Left renal pelvis (tissue), 4 donors: ENCODE data around the gene OR2T2. TPM values are rescaled to one million over a fixed set of nuclear protein-coding genes. Genes with fewer than 3 reads are reported as not detected.
"Not testable (repeated sequence)": the region's sequence is repeated elsewhere in the genome, so short reads cannot be mapped to it uniquely, and the experiment has no call there.

Source experiments
- DNase-seq, 4 donors: peaks; one replicate each; pipeline ENCODE4 v3.0.0-alpha.2; 2013; ENCODE audit warnings: low read depth in 4 of 4, low spot score in 3 of 4
- polyA plus RNA-seq, 4 donors: library from polyadenylated mRNA; unstranded; fragments of 120-200 nt; gene quantifications; one replicate each; pipeline ENCODE4 v1.2.1, GENCODE V29; 2013; ENCODE audit not compliant: insufficient read length in 4 of 4

Gene OR2T2
- polyA plus RNA-seq, 4 donors = not detected

- DNase-seq = not testable (repeated sequence)
Observed at GRCh38 chr1:248449821-248450465, 4.5 kb downstream of the OR2T2 start.

- not testable (repeated sequence) for DNase-seq
Observed at GRCh38 chr1:248450466-248451145, 5.2 kb downstream of the OR2T2 start.

- not testable (repeated sequence) for DNase-seq
Observed at GRCh38 chr1:248453619-248454018, 8.2 kb downstream of the OR2T2 start.

GRCh38 chr1:248455045-248455444 lies 9.6 kb downstream of the OR2T2 start:
- DNase-seq = not testable (repeated sequence)

- not testable (repeated sequence) for DNase-seq
Observed at GRCh38 chr1:248456635-248457034, 11.2 kb downstream of the OR2T2 start.

- not testable (repeated sequence) for DNase-seq
Observed at GRCh38 chr1:248459117-248459516, 13.7 kb downstream of the OR2T2 start.

GRCh38 chr1:248471154-248471553 lies 25.7 kb downstream of the OR2T2 start:
- no peak for DNase-seq

GRCh38 chr1:248472111-248472510 lies 26.7 kb downstream of the OR2T2 start:
- not testable (repeated sequence) for DNase-seq

- not testable (repeated sequence) for DNase-seq
Observed at GRCh38 chr1:248473051-248473450, 27.6 kb downstream of the OR2T2 start, which contains the start of gene OR2T3. OR2T3 (plus strand) TSS chr1:248473351; CDS start chr1:248473351, 0 bp downstream.

- DNase-seq = not testable (repeated sequence)
Observed at GRCh38 chr1:248475660-248476059, 30.2 kb downstream of the OR2T2 start.

- DNase-seq = not testable (repeated sequence)
Observed at GRCh38 chr1:248481686-248482579, 36.5 kb downstream of the OR2T2 start.

- not testable (repeated sequence) for DNase-seq
Observed at GRCh38 chr1:248488289-248488688, 42.9 kb downstream of the OR2T2 start, which contains the start of gene OR2T5. OR2T5 (plus strand) TSS chr1:248488589; CDS start chr1:248488589, 0 bp downstream.

GRCh38 chr1:248496661-248497060 lies 51.2 kb downstream of the OR2T2 start:
- not testable (repeated sequence) for DNase-seq

- DNase-seq = not testable (repeated sequence)
Observed at GRCh38 chr1:248500305-248501035, 55.0 kb downstream of the OR2T2 start.

Other genes with a start within 250 kb of the OR2T2 start
- under 1 TPM; 0.01 to 0.05 (median 0.04) TPM for gene OR2M3, start 248.4 kb upstream of the OR2T2 start, polyA plus RNA-seq
- gene OR2M4, start 214.2 kb upstream of the OR2T2 start, polyA plus RNA-seq = under 1 TPM; 0.04 to 0.08 (median 0.04) TPM
- gene OR2T33, start 167.7 kb upstream of the OR2T2 start, polyA plus RNA-seq = under 1 TPM in 1 of 4 donors, not detected in 3; 0.05 TPM
- under 1 TPM in 2 of 4 donors, not detected in 2; 0.05 to 0.06 TPM for gene OR2T12, start 142.2 kb upstream of the OR2T2 start, polyA plus RNA-seq
- not detected for gene OR2M7, start 121.1 kb upstream of the OR2T2 start, polyA plus RNA-seq
- gene OR14C36, start 96.9 kb upstream of the OR2T2 start, polyA plus RNA-seq = not detected
- not detected for gene OR2T4, start 84.0 kb upstream of the OR2T2 start, polyA plus RNA-seq
- gene OR2T6, start 69.9 kb upstream of the OR2T2 start, polyA plus RNA-seq = under 1 TPM in 2 of 4 donors, not detected in 2; 0.11 TPM
- gene OR2T1, start 42.6 kb upstream of the OR2T2 start, polyA plus RNA-seq = not detected
- gene OR2T3, start 27.7 kb downstream of the OR2T2 start, polyA plus RNA-seq = not detected
- not detected for gene OR2T5, start 43.0 kb downstream of the OR2T2 start, polyA plus RNA-seq
- under 1 TPM in 1 of 4 donors, not detected in 3; 0.08 TPM for gene OR2G6, start 62.4 kb downstream of the OR2T2 start, polyA plus RNA-seq
- gene OR2T29, start 117.1 kb downstream of the OR2T2 start, polyA plus RNA-seq = not detected
- not detected for gene OR2T34, start 129.1 kb downstream of the OR2T2 start, polyA plus RNA-seq
- gene OR2T10, start 152.1 kb downstream of the OR2T2 start, polyA plus RNA-seq = under 1 TPM in 2 of 4 donors, not detected in 2; 0.14 to 0.34 TPM
- gene OR2T11, start 189.5 kb downstream of the OR2T2 start, polyA plus RNA-seq = not detected
- not detected for gene OR2T35, start 199.6 kb downstream of the OR2T2 start, polyA plus RNA-seq
- not detected for gene OR2T27, start 209.9 kb downstream of the OR2T2 start, polyA plus RNA-seq